Measurements from ENCODE around the gene IMPA2. TPM values are rescaled to one million over a fixed set of nuclear protein-coding genes. Genes with fewer than 3 reads are reported as not detected.
A peak's percentile ranks its signal among the peaks of the same experiment; 100 is the strongest.

IMPA2 gene
- total and polyA plus RNA-seq, 2 of the 8 experiments (the other 6 are each of a cell fraction or from before 2014, with no cell fraction given) = 102 to 140 TPM

- Histone ChIP-seq H2AFZ (ENCODE audit: low read length) (no peak overlapping the region), H3K9me3 (ENCODE audit: insufficient read depth in 2 of 2, low read depth in 1 of 2, low read length in 1 of 2) (no peaks in the 10 kb centered on the region), H3K56ac (replicated peaks; ENCODE audit: insufficient read length, low read depth, low read length) (no peak overlapping the region), H3K79me1 (ENCODE audit: low read depth, low read length) (no peaks in the 10 kb centered on the region), H2BK20ac (ENCODE audit: low read length) (no peak overlapping the region), H3K4me1 (replicated peaks in 1 of 4; ENCODE audit: control insufficient read depth in 3 of 4, insufficient read depth in 4 of 4, low read length in 3 of 4) (peaks cover 0 to 4% (median 0%) of the 10 kb centered on the region in 4 experiments; a peak in 1 of 7 replicates), H3K14ac (ENCODE audit: insufficient read length) (no peak overlapping the region), H3K79me2 (ENCODE audit: control insufficient read depth in 1 of 2, insufficient read depth in 2 of 2, low read length in 2 of 2) (no peaks in the 10 kb centered on the region), H3K4ac (replicated peaks; ENCODE audit: insufficient read length, low read depth, low read length) (no peak overlapping the region), H3K4me3 (ENCODE audit: extremely low read depth in 1 of 4, insufficient read depth in 2 of 4, low read depth in 3 of 4, low read length in 4 of 4) (no peak overlapping the region), H2AK5ac (ENCODE audit: low read depth, low read length) (no peak overlapping the region), H2BK15ac (ENCODE audit: low read length) (no peak overlapping the region), H3K18ac (ENCODE audit: extremely low read depth, low read length) (no peak overlapping the region), H3K27ac (ENCODE audit: low read depth, low read length) (no peak overlapping the region), H3K9ac (replicated peaks in 1 of 4; ENCODE audit: extremely low read depth in 1 of 4, low read depth in 3 of 4, low read length in 3 of 4) (no peak overlapping the region), H4K20me1 (replicated peaks in 1 of 2; ENCODE audit: control insufficient read depth in 1 of 2, insufficient read depth in 2 of 2, low read length in 2 of 2) (no peaks in the 10 kb centered on the region), H2BK12ac (ENCODE audit: low read depth, low read length) (no peak overlapping the region), H4K5ac (ENCODE audit: insufficient read length, low read depth, low read length) (no peak overlapping the region), H3K27me3 (replicated peaks in 1 of 4; ENCODE audit: control insufficient read depth in 3 of 4, extremely low read depth in 1 of 4, insufficient read depth in 3 of 4, low read length in 3 of 4) (no peaks in the 10 kb centered on the region), H2BK5ac (ENCODE audit: low read depth, low read length) (no peak overlapping the region), H4K91ac (replicated peaks; ENCODE audit: insufficient read length, low read length) (no peak overlapping the region), H4K8ac (ENCODE audit: extremely low read depth, insufficient read depth, low read length) (no peak overlapping the region), H2BK120ac (replicated peaks; ENCODE audit: low read depth, low read length) (no peak overlapping the region), H3K23me2 (ENCODE audit: low read depth, low read length) (no peaks in the 10 kb centered on the region), H3K36me3 (ENCODE audit: control insufficient read depth in 2 of 4, insufficient read depth in 4 of 4, low read length in 3 of 4) (no peaks in the 10 kb centered on the region), H3K4me2 (ENCODE audit: insufficient read depth in 1 of 2, low read depth in 2 of 2, low read length in 2 of 2) (no peak overlapping the region), H3K23ac (ENCODE audit: insufficient read length) (no peak overlapping the region)
- ChIA-PET POLR2A (ENCODE audit: partially characterized antibody) (no interaction called here), CTCF (ENCODE audit: partially characterized antibody) (interaction anchor here (0.9 to 1.8 kb wide), 7 partner anchors 9 to 192 kb away, joined by 3 to 7 read pairs (median 4); no protein-coding TSS in a partner anchor)
- TF ChIP-seq CTCF (IDR thresholded peaks at IDR 0.05; ENCODE audit: control extremely low read depth in 1 of 3, insufficient read depth in 1 of 3, low read depth in 1 of 3, low read length in 3 of 3) (peak; percentile 54 to 69 (median 62)), ZNF274 (IDR thresholded peaks at IDR 0.05; ENCODE audit: borderline replicate concordance, extremely low read depth, low read length) (no peak), RAD21 (IDR thresholded peaks at IDR 0.05 in 1 of 2, conservative IDR thresholded peaks at IDR 0.05 in 1 of 2; ENCODE audit: low read depth in 2 of 2, low read length in 2 of 2) (peak; percentile 63 to 72)
- DNase-seq (ENCODE audit: low read depth in 1 of 2, low spot score in 2 of 2) (no peak), FAIRE-seq (no peak)
- WGBS, 2 experiments (ENCODE audit: extremely low coverage in 1 of 2, insufficient coverage in 1 of 2, insufficient read length in 1 of 2, insufficient replicate concordance in 2 of 2, low coverage in 1 of 2, low lambda C conversion rate in 2 of 2, missing lambda C conversion rate in 1 of 2) = 94% methylated on average over 12 of the region's 12 CpGs; no CpG with 5 or more reads in 1 of the 2 experiments
These were observed 65.5 kb downstream of the IMPA2 start for GRCh38 chr18:12046751-12047335.

Measured in H1 (cell line).